Skeletal muscle cell (primary cell): Measurements from ENCODE around the gene SLC12A4.

Experiments used
- DNase-seq: peaks from one replicate; pipeline ENCODE4 v3.0.0-alpha.2; 2010; ENCODE audit warnings: low read depth
- H3K4me3 ChIP-seq: 2 replicates; pipeline ENCODE4 v1.5.1; 2011; ENCODE audit warnings: low read depth, mild to moderate bottlenecking, control low read depth, low read length, moderate library complexity

Gene SLC12A4

DNA sequence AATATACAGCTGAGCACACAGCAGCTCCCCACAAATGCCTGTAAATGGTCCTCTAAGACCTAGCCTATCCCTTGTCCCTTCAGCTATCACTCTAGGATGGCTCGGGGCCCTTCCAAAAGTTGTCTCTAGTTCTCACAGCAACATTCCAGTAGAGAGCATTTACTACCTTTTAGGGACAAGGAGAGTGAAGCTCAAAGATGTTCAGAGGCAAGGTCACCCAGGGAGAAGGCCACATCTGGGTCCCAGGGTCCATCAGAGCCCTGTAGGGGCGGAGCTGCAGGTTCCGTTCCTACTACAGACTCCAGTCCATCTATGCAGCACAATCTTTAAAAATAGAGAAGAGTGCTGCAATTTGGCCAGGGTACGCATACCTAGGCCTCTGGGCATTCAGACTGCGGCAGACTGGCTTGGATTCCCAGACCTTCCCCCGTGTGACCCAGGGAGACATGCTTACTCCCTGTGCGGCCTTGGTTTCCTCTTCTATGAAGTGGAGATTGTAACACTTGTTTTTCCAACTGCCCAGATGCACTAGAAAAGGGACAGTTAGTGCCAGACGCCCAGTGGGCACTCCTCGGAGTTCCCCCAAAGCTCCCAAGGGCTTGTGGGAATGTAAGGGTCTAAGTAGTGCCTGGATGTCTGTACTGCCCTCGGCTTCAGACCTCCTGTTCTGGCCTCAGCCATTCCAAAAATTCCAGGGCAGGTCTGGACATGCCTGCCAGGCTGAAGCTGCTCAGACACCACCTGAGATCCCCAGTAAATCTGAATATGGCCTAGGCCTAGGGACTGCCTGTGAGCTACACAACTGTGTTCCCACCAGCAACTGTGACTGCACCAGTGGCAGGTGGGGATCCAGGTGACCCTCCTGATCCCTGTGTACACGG lies 2.5 kb downstream of the SLC12A4 start:
- DNase-seq, result no peak
- H3K4me3 ChIP-seq, result peak overlapping the region; percentile 67

- no peak overlapping the region for H3K4me3 ChIP-seq
Measured at GRCh38 chr16:67964477-67965131, 3.8 kb downstream of the SLC12A4 start.

DNA sequence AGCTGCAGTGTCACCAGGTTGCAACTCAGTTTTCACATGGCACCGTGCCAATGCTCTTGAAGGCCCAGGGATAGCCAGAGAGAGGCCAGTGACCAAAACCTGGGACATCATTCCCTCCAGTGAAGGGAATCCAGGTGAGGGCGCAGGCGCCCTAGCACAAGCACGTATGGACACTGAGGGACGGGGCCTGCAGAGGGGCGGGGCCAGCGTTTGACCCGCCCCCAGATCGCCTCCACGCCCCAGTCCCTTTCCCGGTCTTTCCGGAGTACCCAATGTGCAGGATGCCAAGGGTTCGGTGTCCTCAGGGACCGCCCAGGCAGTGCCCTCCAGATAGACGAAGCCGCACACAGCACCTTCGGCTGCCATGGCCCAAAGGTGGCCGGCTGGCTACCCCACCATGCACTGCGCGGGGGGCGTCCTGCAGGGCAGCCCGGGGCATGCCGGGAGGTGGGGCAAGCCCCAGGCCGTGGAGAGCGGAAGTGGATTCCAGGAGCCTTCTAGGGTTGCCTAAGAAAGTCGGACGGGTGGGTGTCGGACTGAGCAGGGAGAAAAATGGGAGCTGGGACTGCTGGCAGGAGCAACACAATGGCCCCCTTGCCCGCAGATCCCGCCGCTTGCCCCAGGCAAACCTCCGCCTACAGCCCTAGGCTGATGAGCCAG lies 4.6 kb downstream of the SLC12A4 start:
- H3K4me3 ChIP-seq, result no peak overlapping the region
- DNase-seq, result no peak

More at GRCh38 chr16:67964477-67965131, 3.8 kb downstream of the SLC12A4 start:
- no peak for DNase-seq

GRCh38 chr16:67963292-67963661 lies 5.2 kb downstream of the SLC12A4 start:
- DNase-seq, result no peak
- H3K4me3 ChIP-seq, result no peak overlapping the region

DNA sequence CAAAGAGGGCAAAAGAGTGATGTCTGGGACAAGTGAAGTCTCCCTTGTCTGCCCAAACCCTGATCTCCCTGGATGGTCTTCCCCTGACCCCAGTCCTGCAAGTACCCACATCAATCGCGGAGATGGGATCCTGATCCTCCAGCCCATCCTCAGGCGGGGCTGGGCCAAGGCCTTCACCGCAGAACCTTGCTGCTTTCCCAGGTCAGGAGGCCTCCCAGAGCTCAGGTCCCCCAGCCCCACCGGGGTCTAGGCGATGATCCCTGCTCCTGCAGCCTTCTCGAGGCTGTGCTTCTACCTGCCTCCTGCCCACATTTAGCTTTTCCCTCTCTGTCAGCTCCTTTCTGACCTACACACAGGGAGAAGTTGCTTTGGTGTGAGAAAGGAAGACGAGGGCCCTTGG lies 6.3 kb downstream of the SLC12A4 start:
- no peak for DNase-seq
- no peak overlapping the region for H3K4me3 ChIP-seq

GRCh38 chr16:67961551-67961957 lies 6.9 kb downstream of the SLC12A4 start:
- no peak for DNase-seq
- H3K4me3 ChIP-seq, result no peak overlapping the region

DNA sequence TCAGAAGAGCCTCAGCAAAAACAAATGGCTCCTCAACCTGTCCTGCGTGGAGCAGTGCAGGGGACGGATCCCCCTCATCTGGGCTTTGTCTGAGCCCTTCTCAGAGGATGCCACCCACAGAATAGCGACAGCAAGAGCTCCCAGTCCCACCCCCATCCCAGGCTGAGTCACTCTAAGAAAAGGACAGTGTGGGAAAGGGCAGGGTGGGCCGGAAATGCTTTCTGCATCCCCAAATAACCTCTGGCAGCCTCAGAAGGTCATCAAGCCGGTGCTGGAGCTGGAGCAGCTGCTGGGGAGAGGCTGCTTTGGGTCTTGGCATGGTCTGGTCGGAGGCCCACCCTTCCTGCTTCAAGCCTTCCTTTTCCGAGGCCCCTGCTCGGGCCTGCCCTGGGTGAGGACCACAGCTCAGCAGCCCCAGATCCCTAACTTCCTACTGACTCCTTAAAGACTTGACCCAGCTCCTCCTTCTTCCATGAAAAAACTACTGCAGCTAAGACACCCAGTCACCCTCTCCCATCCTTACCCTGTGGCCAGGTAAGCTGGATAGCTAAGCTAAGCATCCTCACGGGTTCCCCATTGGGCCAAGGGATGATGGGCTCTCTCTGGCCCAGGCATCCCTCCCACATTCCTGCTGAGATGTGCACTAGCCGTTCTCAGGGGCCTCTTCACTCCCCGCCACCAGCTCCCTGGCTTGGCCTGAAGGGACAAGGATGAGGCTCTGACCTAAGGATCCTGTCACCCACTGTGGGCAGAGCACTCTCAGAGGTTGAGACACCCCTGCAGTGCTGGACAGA lies 8.7 kb downstream of the SLC12A4 start:
- no peak overlapping the region for H3K4me3 ChIP-seq
- no peak for DNase-seq

DNA sequence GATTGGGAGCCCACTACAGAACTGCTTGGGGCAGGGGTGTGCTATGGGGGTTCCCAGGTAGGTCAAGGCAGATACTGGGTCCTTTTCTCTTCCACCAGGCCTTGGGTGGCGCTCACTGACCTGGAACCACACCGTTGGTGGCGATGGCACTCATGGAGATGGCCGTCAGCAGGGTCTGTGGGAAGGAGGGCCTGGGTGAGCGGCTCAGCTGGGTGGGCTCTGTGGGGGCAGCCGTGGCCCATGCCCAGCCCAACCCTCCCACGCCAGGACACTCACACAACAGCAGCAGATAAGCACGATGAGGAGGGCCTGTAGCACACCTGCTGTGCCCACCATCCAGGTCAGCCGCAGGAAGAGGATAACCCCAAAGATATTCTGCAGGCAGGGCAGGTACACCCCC lies 10.8 kb downstream of the SLC12A4 start:
- no peak overlapping the region for H3K4me3 ChIP-seq
- no peak for DNase-seq

GRCh38 chr16:67954421-67955196 lies 13.8 kb downstream of the SLC12A4 start:
- no peak for DNase-seq
- no peak overlapping the region for H3K4me3 ChIP-seq

DNA sequence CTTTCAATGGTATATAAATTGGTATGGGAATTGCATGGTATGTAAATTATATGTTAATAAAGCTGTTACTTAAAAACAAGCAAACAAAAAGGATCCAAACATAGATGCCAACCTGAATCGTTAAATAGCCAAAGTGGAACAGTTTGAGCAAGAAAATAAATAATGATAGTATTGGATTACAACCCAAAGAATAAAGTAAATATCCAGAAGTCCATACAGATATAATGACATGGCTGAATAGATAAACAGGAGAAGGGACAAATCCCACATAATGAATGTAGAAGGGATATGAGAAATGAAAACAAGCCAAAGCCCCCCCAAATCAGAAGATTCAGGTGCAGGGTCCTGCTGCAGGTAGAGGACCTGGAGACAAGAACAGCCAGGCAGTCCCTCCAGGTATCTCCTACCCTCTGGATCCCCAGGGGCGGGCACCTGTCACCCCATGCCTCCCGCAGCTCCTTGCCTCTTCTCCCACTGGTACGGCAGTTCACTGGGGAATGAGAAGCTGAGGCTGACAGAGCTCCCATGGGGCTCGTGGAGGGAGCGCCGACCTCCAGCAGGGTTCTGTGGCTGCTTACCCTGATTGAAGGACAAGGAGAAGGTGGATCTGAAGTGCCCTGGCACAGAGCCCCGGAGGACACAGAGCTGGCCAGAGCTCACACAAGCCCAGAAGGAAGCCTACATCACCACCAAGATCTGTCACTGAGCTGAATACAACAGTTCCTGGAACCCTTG lies 14.6 kb downstream of the SLC12A4 start:
- no peak overlapping the region for H3K4me3 ChIP-seq
- DNase-seq, result no peak

DNA sequence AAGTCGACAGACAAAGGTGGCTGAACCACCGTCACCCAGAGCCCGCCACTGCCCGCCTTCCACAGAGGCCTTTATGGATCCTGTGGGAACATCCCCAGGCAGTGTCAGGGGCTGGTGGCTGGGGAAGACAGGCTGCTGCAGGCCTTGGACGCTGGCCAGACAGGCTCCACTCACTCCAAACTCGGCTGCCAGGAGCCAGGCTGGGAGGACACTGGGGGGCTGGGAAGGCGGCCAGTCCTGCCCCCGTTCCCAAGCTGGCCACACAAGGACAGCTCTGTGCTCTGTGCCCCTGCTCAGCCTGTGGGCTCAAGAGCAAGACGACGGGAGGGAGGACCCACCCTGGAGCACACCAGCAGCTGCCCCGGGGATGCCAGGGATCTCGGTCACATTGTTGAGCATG lies 17.0 kb downstream of the SLC12A4 start:
- no peak overlapping the region for H3K4me3 ChIP-seq
- DNase-seq, result no peak

DNA sequence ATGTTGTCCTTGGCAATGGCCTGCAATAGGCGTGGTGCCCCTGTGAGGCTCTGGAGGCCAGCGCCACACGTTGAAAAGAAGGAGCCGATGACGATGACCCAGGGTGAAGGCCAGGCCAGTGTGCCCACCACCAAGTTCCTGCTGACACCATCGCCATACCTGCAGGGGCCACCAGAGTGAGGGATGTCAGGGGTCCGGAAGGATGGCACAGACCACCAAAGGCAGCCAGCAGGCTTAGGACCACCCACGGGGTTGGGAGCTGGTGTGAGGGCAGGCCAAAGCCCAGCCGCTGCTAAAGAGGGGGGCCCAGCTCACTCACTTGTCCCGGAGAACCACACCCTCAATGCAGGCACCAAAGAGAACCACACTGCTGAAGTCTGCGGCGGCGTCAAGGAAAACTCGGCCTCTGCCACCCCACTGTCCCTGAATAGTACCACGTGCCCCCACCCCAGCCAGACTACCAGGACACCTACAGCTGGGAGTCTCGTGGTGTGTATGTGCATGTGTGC lies 18.0 kb downstream of the SLC12A4 start:
- no peak for DNase-seq
- H3K4me3 ChIP-seq, result no peak overlapping the region

GRCh38 chr16:67949645-67950044 lies 18.8 kb downstream of the SLC12A4 start:
- no peak overlapping the region for H3K4me3 ChIP-seq
- no peak for DNase-seq

- DNase-seq, result no peak
- H3K4me3 ChIP-seq, result no peak overlapping the region
Measured at GRCh38 chr16:67948015-67948414, 20.4 kb downstream of the SLC12A4 start.

- DNase-seq, result no peak
- no peak overlapping the region for H3K4me3 ChIP-seq
Measured at GRCh38 chr16:67946966-67947558, 21.4 kb downstream of the SLC12A4 start.

- H3K4me3 ChIP-seq, result no peak overlapping the region
- DNase-seq, result no peak
Measured at GRCh38 chr16:67946128-67946569, 22.3 kb downstream of the SLC12A4 start.

DNA sequence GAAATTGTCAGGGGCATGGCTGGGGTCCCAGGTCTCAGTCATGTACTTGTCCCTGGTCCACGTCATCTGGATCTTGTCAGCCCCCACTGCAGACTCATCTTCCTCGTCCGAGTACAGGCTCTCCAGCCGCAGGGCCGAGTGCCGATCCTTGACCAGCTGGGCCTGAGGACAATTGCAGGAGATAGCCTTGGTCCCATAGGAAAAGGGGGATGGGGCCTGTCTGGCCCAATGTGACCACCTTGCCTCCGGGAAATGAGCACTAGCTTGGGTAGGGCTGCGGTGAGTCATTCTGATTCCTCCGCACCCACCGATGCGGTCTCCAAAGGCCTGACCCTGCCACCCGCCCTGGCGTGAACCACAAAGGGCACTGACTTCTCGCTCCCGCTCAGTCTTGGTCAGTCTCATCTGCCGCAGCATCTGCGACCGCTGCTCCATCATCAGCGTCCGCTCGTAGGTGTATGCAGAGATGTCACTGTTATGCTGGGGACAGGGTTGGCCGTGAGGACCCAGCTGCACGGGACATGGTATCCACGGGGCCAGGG lies 23.0 kb downstream of the SLC12A4 start:
- H3K4me3 ChIP-seq, result no peak overlapping the region
- DNase-seq, result no peak
